Measurements from ENCODE around the gene NUBP2.

DNA sequence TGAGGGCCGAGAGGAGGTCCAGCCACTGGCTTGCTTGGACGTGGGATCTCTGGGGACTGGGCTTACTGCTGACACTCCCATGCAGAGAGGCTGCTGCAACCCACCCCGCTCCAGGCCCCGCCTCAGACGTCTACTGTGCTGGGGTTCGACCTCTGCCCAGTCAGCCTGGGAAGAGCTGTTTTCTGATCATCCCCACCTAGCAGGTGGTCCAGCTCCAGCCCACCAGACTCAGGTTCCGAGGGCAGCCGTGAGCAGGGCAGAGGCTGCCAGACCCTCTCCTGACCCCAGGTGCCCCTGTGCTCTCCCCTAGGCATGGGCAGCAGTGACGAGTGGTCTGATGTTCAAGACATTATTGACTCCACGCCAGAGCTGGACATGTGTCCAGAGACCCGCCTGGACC lies 34.8 kb upstream of the NUBP2 start:
- TF ChIP-seq, protein P1, sequence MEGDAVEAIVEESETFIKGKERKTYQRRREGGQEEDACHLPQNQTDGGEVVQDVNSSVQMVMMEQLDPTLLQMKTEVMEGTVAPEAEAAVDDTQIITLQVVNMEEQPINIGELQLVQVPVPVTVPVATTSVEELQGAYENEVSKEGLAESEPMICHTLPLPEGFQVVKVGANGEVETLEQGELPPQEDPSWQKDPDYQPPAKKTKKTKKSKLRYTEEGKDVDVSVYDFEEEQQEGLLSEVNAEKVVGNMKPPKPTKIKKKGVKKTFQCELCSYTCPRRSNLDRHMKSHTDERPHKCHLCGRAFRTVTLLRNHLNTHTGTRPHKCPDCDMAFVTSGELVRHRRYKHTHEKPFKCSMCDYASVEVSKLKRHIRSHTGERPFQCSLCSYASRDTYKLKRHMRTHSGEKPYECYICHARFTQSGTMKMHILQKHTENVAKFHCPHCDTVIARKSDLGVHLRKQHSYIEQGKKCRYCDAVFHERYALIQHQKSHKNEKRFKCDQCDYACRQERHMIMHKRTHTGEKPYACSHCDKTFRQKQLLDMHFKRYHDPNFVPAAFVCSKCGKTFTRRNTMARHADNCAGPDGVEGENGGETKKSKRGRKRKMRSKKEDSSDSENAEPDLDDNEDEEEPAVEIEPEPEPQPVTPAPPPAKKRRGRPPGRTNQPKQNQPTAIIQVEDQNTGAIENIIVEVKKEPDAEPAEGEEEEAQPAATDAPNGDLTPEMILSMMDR (conservative IDR thresholded peaks at IDR 0.05; ENCODE audit: low read depth, low read length): no peak
- TF ChIP-seq EZH2 (IDR thresholded peaks at IDR 0.05; ENCODE audit: borderline replicate concordance, low read depth, low read length, poor library complexity, severe bottlenecking): no peak
